Activated CD4-positive, alpha-beta T cell treated with anti-CD3 and anti-CD28 coated beads, Interleukin-2, amount 50 U/mL, for 1 hour (primary cell): Measurements from ENCODE around the gene CTBP1.
A peak's percentile ranks its signal among the peaks of the same experiment; 100 is the strongest.

Experiments used
- DNase-seq: peaks from one replicate; pipeline ENCODE4 v3.0.0-alpha.2; 2020

The CTBP1 gene

DNA sequence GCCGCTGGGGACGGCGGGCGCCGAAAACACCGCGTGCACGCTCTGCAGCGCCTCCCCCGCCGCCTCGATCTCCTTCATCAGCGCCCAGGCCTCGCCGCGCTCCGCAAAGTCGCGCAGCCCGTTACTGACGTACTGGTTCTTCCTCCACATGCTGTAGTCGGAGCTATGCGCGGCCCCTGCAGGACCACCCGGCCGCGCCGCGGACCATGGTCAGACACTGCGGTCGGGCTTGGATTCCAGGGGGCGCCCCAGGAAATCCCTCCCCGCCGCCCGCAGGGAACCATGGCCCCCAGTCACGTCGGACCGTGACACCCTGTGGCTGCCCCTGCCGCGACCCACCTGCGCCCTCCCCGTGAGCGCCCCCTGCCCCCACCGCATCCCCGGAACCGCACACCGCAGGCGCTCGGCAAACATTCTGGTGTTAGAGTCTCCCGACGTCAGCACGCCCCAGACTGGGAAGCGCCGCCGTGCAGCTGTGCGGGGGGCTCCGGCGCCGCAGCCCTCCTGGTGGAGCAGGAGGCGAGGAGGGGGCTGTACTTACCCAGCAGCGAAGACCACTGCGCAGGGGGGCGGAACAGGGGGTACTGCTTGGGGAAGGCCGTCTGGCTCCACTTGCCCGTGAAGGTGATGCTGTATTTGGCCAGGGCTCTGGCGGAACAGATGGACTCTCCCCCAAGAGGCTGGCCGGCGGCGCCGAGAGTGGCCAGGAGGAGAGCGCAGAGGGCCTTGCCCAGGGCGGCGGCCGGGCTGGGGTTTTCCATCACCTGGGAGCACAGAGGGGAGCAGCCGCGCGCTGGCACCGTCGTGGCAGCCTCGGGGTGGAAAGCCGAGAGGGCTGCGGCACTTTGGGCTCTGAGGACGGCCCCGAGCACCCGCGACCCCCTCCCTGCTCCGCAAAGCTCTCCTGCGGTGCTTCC is 77.4 kb downstream of the CTBP1 start:
- DNase-seq, result peak; percentile 64

DNA sequence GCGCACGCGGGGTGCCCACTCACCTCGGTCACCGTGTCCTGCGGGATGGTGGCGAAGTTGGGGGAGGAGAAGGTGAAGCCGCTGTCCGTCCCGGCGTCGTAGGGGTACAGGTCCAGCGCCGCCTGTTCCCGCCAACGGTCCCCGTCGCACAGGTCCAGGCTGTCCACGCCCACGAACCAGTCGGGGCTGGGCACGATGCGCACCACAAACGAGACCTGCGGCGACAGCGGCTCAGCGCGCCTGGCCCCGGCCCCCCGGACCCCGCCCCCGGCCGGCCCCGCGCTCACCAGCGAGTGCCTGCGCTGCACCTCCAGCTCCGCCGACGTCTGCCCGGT is 78.0 kb downstream of the CTBP1 start:
- no peak for DNase-seq

DNA sequence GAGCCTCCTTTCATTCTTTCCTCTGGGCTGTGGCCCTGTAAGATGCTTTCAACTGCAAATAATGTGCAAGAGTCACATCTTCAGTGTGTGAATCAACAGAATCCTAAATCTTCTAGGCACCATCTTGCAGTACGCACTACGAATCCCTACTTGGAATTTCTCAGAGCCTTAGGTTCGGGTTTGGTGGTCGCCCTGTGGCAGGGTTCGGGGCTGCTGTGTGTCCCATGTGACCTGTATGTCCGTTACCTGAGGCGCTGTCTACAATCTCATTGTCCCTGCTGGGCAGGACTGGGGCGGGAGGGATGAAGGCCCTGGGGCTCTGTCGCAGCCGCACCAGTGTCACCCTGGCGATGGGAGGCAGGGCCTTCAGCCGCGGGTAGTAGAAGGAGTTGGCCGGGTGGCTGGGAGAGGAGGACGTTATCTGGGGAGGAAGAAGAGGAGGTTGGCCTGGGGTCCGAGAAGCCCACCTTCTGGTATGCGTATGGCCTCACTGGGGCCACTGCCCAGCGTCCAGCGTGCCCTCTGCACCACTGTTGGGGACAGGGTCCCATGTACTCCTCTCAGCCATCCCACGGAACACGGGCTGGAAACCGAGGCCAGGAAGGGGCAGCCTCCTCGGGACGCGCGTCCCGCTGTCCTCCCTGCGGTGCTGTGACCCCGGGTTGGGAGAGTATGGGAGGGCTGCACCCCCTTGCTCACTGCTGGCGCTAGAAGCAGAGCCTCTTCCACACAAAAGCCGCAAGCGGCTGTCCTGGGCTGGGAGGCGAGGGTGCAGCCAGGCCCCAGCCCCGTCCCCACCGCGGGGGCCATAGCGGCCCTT is 78.6 kb downstream of the CTBP1 start:
- no peak for DNase-seq

DNA sequence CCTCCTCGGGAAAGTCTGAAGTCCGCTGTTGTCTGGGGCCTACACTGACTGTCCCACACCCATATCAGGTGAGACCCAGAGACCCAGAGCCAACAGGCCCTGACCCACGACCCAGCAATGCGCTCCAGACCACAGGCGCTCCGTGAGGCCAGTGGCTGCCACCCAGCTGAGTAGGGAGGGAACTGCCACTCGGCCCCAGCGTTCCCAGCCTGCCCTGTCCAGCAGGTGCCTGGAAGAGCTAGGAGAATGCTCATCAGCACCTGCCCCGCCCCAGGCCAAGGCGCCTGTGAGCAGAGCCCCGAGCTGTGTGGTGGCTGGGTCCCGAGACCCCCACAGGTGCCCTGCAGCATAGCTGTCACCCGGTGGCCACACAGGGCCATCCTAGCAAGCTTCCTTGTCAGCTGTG is 79.2 kb downstream of the CTBP1 start:
- DNase-seq, result no peak

DNA sequence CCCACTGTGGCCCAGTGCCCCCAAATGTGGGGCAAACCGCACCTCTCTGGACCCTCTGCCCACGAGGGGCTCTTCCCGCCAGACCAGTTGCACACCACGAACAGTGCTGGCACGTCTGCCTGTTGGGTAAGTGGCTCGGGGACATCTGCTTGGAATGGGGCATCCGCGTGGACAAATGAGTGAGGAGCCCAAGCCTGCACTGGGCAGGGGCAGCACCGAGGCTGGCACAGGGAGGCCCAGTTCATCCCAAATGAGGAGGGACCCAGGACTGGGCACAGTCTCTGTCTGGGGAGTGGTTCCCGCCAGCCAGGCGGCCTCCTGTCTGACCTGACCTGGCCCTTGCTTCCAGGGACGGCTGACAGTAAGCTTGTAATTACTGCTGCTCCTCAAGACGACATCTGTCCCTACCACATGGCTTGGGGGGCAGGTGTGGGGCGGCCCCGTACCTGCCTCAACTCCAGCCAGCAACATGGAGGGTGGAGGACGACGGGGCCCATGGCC is 79.7 kb downstream of the CTBP1 start:
- no peak for DNase-seq

DNA sequence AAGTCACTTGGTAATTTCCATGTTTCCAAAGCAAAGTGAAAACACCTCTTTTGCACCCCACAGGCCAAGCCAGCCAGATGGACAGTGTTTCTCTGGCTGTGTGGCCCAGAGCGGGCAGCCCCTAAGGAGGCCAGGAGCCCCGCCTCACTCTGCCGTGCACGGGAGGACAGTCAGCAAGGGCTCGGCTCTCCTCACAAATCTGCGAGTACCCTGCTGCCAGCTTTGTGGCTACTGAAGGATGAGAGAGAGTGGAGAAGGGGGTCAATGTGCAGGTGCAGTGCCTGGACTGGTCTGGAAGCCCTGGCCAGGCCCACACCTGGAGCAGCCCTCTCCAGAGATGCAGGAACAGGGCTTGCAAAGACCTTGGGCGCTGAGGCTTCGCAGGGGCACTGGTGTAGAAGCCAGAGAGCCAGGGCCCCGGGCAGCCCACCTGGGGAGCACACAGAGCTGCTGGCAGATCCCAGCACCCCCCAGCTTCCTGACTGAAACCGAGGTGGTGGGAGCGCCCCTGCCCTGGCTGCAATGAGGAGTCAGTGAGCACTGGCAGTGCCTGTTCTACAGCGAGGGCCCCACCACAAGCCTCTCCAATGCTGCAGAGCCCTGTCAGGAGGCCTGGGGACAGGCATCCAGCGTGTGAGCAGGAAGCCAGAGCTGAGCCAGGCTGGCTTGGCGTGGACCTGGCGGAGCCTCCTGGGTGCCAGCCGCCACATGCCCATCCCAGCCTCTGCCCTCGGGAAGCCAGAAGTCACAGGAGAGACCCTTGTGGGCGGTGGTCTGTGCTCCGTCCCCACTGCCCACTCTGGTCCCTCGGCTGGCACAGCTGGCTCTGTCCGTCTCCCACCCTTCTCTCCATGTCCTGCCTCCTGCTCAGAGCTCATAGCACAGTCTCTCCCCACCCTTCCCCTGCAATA is 80.5 kb downstream of the CTBP1 start:
- DNase-seq, result no peak

DNA sequence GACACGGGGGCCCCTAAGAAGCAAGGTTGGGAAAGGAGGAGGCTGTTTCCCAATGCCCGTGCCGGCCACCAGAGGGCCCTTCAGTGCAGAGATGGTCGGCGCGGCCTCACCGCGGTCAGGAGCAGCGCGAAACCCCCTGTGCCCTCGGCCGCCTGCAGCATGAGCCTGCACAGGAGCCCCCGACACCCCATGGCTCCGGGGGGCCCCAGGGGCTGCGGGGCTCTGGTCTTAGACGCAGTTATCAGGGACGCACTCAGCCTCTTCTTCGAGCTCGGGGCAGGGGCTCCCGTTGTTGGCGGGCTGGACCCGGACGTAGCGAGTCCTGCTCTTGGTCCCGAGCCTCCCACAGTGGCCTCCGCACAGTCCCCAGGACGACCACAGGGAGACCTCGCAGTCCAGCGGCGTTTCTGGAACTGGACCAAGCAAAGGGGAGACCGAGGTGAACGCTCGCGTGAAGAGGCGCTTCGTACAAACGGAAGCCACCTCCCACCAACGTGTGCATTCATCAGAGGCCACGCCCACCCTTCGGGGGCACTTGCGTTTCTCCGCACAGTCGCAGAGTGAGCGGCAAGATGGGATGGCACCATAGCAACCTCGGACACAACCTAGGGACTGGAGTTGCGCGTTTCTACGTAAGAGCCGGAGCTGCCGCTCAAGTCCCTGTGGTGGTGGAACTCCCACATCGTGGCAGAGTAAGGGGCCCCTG is 81.5 kb downstream of the CTBP1 start:
- peak; percentile 88 for DNase-seq

DNA sequence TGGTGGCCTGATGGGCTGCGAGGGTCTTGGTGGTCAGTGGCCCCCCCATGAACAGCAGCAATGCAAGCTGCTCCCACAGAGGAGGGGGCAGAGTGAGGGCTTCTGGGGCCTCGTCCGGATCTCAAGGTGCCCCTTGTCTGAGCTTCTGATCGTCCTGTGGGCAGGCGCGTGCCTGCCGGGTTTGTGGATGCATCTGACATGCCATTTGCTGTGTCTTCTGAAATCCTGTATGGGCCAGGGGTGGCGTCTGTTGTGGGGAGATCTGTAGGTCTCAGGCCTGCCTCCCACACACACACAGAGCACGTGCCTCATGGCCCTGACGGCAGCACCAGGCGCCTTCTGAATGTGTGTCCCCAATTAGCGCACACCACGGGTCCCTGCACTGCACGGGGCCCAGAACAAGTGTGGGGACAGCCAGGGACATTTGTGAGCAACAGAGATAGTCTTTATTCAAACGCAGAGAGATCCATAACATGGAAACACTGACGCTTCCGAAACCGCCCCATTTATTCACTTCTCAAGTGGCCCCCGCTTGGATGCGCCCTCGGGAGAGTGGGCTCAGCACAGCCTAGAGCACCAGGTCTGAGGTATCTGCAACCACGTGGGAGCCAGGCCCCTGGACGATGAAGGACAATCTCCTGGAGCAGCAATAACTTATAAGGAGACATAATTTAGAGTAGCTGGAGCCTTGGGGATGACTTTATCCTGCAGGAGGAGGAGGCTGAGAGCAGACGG is 82.3 kb downstream of the CTBP1 start:
- DNase-seq, result no peak

DNA sequence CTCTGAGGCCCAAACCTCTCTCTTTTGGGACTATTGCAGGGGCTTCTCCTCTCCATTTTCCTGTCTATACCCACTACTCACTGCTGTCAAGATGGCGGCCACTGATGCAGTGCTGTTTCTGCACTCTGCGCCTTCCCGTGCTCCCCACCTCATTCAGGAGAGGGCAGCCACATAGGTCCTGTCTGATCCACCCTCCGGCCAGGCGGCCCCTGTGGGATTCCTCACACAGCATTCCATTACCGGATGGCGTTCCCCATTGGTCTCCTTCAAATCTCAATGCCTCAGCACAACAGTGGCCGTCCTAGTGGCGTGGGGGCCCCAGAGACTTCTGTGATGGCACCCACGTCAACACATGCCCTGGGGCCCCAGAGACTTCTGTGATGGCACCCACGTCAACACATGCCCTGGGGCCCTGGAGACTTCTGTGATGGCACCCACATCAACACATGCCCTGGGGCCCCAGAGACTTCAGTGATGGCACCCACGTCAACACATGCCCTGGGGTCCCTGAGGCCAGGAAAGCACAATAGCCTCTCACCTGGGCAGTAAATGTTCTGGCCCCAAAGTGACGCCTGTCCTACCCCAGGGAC is 83.9 kb downstream of the CTBP1 start:
- DNase-seq, result no peak

DNA sequence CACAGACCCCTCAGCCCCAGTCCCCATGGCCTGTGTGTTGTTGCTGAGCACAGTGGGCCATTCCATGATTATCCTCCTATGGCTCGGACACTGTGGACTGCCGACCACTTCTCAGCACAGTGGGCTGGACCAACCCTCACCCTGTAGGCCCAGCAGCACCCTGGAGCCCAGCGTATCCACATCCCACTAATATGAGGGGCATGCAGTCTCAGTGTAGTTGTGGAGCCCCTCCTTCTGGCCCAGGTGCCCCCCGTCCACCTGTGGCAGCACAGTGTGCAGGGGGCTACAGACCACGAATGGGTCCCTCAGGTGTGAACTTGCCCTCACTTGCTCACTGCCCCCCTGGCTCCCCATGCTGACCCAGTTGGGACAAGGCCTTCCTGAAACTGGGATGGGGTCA is 84.5 kb downstream of the CTBP1 start:
- DNase-seq, result no peak

DNA sequence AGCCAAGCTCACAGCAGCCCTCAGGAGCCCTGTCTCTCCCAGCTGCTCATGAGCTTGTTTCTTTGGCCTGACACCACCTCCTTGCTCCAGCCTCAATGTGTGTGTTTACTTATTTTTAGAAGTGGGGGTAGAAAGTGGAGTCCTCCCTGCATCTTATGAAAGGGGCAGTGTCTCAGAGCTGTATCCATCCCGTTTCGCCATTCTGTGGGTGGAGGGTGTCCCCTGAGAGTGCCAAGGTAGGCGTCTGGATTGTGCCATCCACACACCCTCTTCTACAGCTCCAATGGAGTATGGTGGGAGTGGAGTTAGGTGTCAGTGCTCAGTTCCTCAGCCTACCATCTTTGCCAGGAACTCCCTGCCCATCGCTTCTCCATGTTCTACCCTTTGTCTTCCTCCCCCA is 84.9 kb downstream of the CTBP1 start:
- DNase-seq, result no peak
